GM12878 (cell line): ENCODE data around the gene PPP1R12B. TPM values are rescaled to one million over a fixed set of nuclear protein-coding genes. Genes with fewer than 3 reads are reported as not detected.

ENCODE experiments used
- ATAC-seq: fragments of 200-7000 bp; cut with Tn5 transposase; 3 replicates; pipeline ENCODE4 v1.9.1; 2020; ENCODE audit warnings: mild to moderate bottlenecking, moderate library complexity
- BruUV-seq: library from RNA; stranded (reverse); fragments of 400-500 nt; replicated peaks from 2 replicates; lab custom pipeline; 2021; lab: Mats Ljungman, UMichigan
- CTCF ChIA-PET: fragments of 300-600 bp; sonication (Branson Sonifier 250); formaldehyde crosslinking; extraction: SDS; loops from one replicate; lab custom pipeline; 2021; ENCODE audit warnings: inconsistent platforms; lab: Yijun Ruan, JAX
- POLR2A ChIA-PET: fragments of 350-600 bp; formaldehyde crosslinking; extraction: SDS; loops from one replicate; lab custom pipeline; 2021; ENCODE audit warnings: inconsistent platforms; lab: Charles Lee
- RAD21 ChIA-PET: fragments of 300-600 bp; sonication (Branson Sonifier 250); formaldehyde crosslinking; loops from one replicate; lab custom pipeline; 2023; ENCODE audit warnings: antibody characterized with exemption; ENCODE audit not compliant: unreplicated experiment; lab: Charles Lee
- SMC1A ChIA-PET: fragments of 300-600 bp; sonication (Branson Sonifier 250); formaldehyde crosslinking; loops from one replicate; lab custom pipeline; 2023; ENCODE audit not compliant: unreplicated experiment, uncharacterized antibody; lab: Charles Lee
- DNase-seq: peaks from one replicate; pipeline ENCODE4 v3.0.0-alpha.2; 2011; ENCODE audit warnings: low read depth, low spot score
- FAIRE-seq: peaks from 3 replicates; lab custom pipeline; 2011; peaks lifted over from hg19 to GRCh38; lab: Jason Lieb, UNC
- H2AFZ ChIP-seq: 2 replicates; pipeline ENCODE4 v1.6.0; 2011; ENCODE audit warnings: low read depth, low read length, control low read depth; ENCODE audit not compliant: control insufficient read depth
- H3K27ac ChIP-seq: 2 replicates; pipeline ENCODE4 v1.5.1; 2011; ENCODE audit warnings: control low read depth; ENCODE audit not compliant: control insufficient read depth, insufficient read depth
- H3K27me3 ChIP-seq, 2 experiments: replicated peaks in 1 of 2; 2 replicates each; pipeline versions ENCODE4 v1.6.0 to v1.6.1; 2011; ENCODE audit warnings: low read length in 1 of 2; ENCODE audit not compliant: control insufficient read depth in 2 of 2, insufficient read depth in 2 of 2
- H3K36me3 ChIP-seq, 2 experiments: 2 replicates each; pipeline ENCODE4 v1.5.1; 2011; ENCODE audit warnings: low read length in 1 of 2; ENCODE audit not compliant: control insufficient read depth in 2 of 2, insufficient read depth in 2 of 2
- H3K4me1 ChIP-seq: 2 replicates; pipeline ENCODE4 v1.6.1; 2011; ENCODE audit warnings: mild to moderate bottlenecking, low read length, moderate library complexity, mixed read lengths; ENCODE audit not compliant: control insufficient read depth, insufficient read depth
- H3K4me2 ChIP-seq: 2 replicates; pipeline ENCODE4 v1.6.0; 2011; ENCODE audit warnings: control low read depth; ENCODE audit not compliant: control insufficient read depth, insufficient read depth
- H3K4me3 ChIP-seq: fragments of 200-600 bp; sonication (generic); 2 replicates; pipeline ENCODE4 v1.5.1; 2016
- H3K79me2 ChIP-seq: 2 replicates; pipeline ENCODE4 v1.6.0; 2011; ENCODE audit warnings: low read length; ENCODE audit not compliant: control insufficient read depth, insufficient read depth
- H3K9ac ChIP-seq: 2 replicates; pipeline ENCODE4 v1.8.0; 2011; ENCODE audit warnings: low read length, control low read depth, mixed read lengths; ENCODE audit not compliant: control insufficient read depth, insufficient read depth
- H3K9me3 ChIP-seq: replicated peaks from 3 replicates; pipeline ENCODE4 v1.5.1; 2011; ENCODE audit warnings: mild to moderate bottlenecking, low read length; ENCODE audit not compliant: control insufficient read depth, insufficient read depth
- H4K20me1 ChIP-seq: 2 replicates; pipeline ENCODE4 v1.6.0; 2011; ENCODE audit not compliant: control insufficient read depth, insufficient read depth
- NFXL1 ChIP-seq: fragments of 450-650 bp; IDR thresholded peaks from 2 replicates; pipeline ENCODE4 v1.6.1; 2017; ENCODE audit warnings: antibody characterized with exemption, mild to moderate bottlenecking, borderline replicate concordance
- NR2C1 ChIP-seq: fragments of 450-650 bp; IDR thresholded peaks from 2 replicates; pipeline ENCODE4 v1.6.1; 2017; ENCODE audit warnings: antibody characterized with exemption, mild to moderate bottlenecking, moderate library complexity
- SREBF2 ChIP-seq: IDR thresholded peaks from 2 replicates; pipeline ENCODE4 v1.6.1; 2012; ENCODE audit warnings: mild to moderate bottlenecking, low read length
- WGBS: methylation state at CpG from one replicate; pipeline ENCODE4 v1.1.6; 2016; ENCODE audit warnings: low lambda C conversion rate; ENCODE audit not compliant: insufficient replicate concordance, insufficient coverage; ENCODE audit errors: missing lambda C conversion rate; 5-methylcytosine and 5-hydroxymethylcytosine counted together
- in situ Hi-C: fragments of 300-500 bp; cut with MboI; formaldehyde crosslinking; loops from 9 replicates; pipeline ENCODE4 v1.14.3; 2018; ENCODE audit warnings: mixed read lengths
- intact Hi-C: fragments of 100-400 bp; cut with micrococcal nuclease; formaldehyde crosslinking; loops from one replicate; pipeline ENCODE4 v1.14.2; 2022; ENCODE audit not compliant: unreplicated experiment
- polyA plus RNA-seq, 11 experiments: library from polyadenylated mRNA; depleted of rRNA in 4 of 11; unstranded in 6 of 11; stranded (reverse) in 5 of 11; fragments of >200 nt; fragmentation: Nextera tagmentation in 4 of 11; fragmentation: Illumina TruSeq in 1 of 11; extraction: Ambion mirVana in 4 of 11; extraction: Trizol in 1 of 11; gene quantifications; 1 replicate in 1 of 11; 2 replicates in 10 of 11; pipeline versions ENCODE4 v1.2.1 to v1.2.3, GENCODE V29; 2011 to 2016; ENCODE audit warnings: inconsistent platforms in 2 of 11, missing spikeins in 2 of 11, low read depth in 1 of 11
- total RNA-seq, 4 experiments: library from RNA; depleted of rRNA in 3 of 4; stranded (reverse); fragments of >200 nt in 3 of 4; fragmentation: Illumina TruSeq in 1 of 4; extraction: Trizol in 1 of 4; gene quantifications; 2 replicates each; pipeline versions ENCODE4 v1.2.1 to v1.2.3, GENCODE V29; 2013 to 2021

The PPP1R12B gene
- total and polyA plus RNA-seq, 10 of the 15 experiments (the other 5 are each of a cell fraction or from before 2014, with no cell fraction given): 0.29 to 9.4 (median 4.7) TPM

DNA sequence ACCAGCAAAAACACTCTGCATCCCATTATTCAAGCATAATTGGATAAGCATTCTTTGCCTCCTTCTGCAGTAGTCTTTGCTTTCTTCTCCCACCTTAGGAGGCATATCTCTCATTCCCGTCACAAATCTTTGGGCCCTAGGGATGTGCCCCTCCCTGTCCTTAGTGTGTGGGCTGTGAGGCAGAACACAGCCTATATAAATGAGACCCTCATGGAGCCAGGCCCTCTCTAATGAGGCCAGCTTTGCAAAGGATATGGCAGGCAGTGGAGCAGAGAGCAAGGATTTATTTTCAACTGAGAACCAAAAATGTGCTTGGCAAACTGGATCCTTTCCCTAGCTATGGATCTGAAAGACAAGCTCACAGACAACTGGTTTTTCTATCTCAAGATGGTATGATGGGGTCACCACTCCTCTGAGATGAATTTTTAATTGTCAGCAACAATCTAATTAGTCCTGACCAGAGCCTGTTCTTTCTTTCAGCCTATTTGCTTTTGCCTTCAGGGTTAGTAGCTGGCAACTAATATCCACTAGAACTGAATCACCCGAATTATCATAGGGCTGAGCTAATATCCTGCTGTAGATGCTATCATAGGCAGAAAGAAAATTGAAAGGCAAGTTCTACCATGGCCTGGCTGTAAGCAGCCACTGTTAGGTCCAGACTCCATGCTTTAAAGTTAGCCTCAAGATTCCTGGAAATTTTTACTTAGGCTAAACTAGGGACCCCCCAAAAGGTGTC, 227.6 kb downstream of the PPP1R12B start:
- SMC1A ChIA-PET: interaction anchor here (0.5 to 9.8 kb wide), 5 partner anchors 8 to 144 kb away, joined by 3 to 173 read pairs (median 3); no protein-coding TSS in a partner anchor
- intact Hi-C loops (loop anchor here (10.0 kb wide), 1 partner anchor 139 kb away; the partner anchor contains the start of gene SYT2), in situ Hi-C loops (no loop called here)
- WGBS: 82% methylated on average over 2 of the region's 2 CpGs
- no peaks in the 10 kb centered on the region for H3K36me3 ChIP-seq
- no peak overlapping the region for H3K4me2 ChIP-seq
- H3K27me3 ChIP-seq: no peaks in the 10 kb centered on the region
- H3K27ac ChIP-seq: no peak overlapping the region
- H3K79me2 ChIP-seq: no peaks in the 10 kb centered on the region
- no TSS peak for BruUV-seq
- POLR2A ChIA-PET: no interaction called here
- DNase-seq: no peak
- no peak overlapping the region for H3K9ac ChIP-seq
- no peaks in the 10 kb centered on the region; the same call in 1 of the 2 replicates for H4K20me1 ChIP-seq
- H3K4me3 ChIP-seq: no peak overlapping the region
- no peaks in the 10 kb centered on the region for H3K9me3 ChIP-seq
- no peak for TF ChIP-seq SREBF2
- TF ChIP-seq, all 136 proteins: peak for 0
- ATAC-seq (no peak), FAIRE-seq (no peak)
- Histone ChIP-seq H2AFZ (no peak overlapping the region), H3K4me1 (no peaks in the 10 kb centered on the region)
- ChIA-PET RAD21 (interaction anchor here (1.0 to 3.4 kb wide), 4 partner anchors 72 to 143 kb away, joined by 3 to 12 read pairs (median 7); no protein-coding TSS in a partner anchor), CTCF (interaction anchor here (0.7 to 9.9 kb wide), 9 partner anchors 10 to 416 kb away, joined by 3 to 189 read pairs (median 4); partner anchors contain the start of gene PTPN7)

GRCh38 chr1:202576816-202577215, 228.3 kb downstream of the PPP1R12B start:
- intact Hi-C loops (loop anchor here (10.0 kb wide), 1 partner anchor 138 kb away; the partner anchor contains the start of gene SYT2), in situ Hi-C loops (no loop called here)
- Histone ChIP-seq H3K79me2 (no peaks in the 10 kb centered on the region), H3K9me3 (no peaks in the 10 kb centered on the region), H3K27me3 (no peaks in the 10 kb centered on the region), H2AFZ (no peak overlapping the region), H3K9ac (no peak overlapping the region), H3K4me1 (no peaks in the 10 kb centered on the region), H3K27ac (no peak overlapping the region), H3K4me3 (no peak overlapping the region), H3K36me3 (no peaks in the 10 kb centered on the region), H3K4me2 (no peak overlapping the region), H4K20me1 (no peaks in the 10 kb centered on the region; the same call in 1 of the 2 replicates)
- RAD21 ChIA-PET: interaction anchor here (3.4 kb wide), 1 partner anchor 143 kb away, joined by 11 read pairs; no protein-coding TSS in a partner anchor
- CTCF ChIA-PET: interaction anchor here (1.1 to 9.9 kb wide), 6 partner anchors 10 to 143 kb away, joined by 3 to 189 read pairs (median 6); no protein-coding TSS in a partner anchor
- no peak for DNase-seq
- ATAC-seq: no peak
- WGBS: 88% methylated on average over 1 of the region's 1 CpG
- TF ChIP-seq NR2C1 (no peak), NFXL1 (no peak)
- FAIRE-seq: no peak
- POLR2A ChIA-PET: no interaction called here
- no TSS peak for BruUV-seq
- SMC1A ChIA-PET: interaction anchor here (0.7 to 9.8 kb wide), 5 partner anchors 7 to 207 kb away, joined by 3 to 173 read pairs (median 5); no protein-coding TSS in a partner anchor
